H1 (cell line): ENCODE data around the gene STK39. TPM values are rescaled to one million over a fixed set of nuclear protein-coding genes. Genes with fewer than 3 reads are reported as not detected.

Experiments
- BRCA1 ChIP-seq: IDR thresholded peaks from 2 replicates; pipeline ENCODE4 v1.6.1; 2012; ENCODE audit warnings: low read depth, low read length, improper control_type of control experiment
- CHD7 ChIP-seq: fragments of 300-600 bp; sonication (generic); IDR thresholded peaks from 2 replicates; pipeline ENCODE4 v1.7.1; 2012; ENCODE audit warnings: low read length, moderate library complexity, mild to moderate bottlenecking, inconsistent platforms; ENCODE audit not compliant: insufficient replicate concordance
- CTCF ChIP-seq, 3 experiments: IDR thresholded peaks; 1 replicate in 2 of 3; 2 replicates in 1 of 3; pipeline versions ENCODE4 v1.5.1 to v1.6.1; 2011; ENCODE audit warnings: low read length in 3 of 3, mild to moderate bottlenecking in 3 of 3, inconsistent platforms in 2 of 3, low read depth in 1 of 3, moderate library complexity in 1 of 3; ENCODE audit not compliant: insufficient read depth in 1 of 3; ENCODE audit errors: control extremely low read depth in 1 of 3
- POLR2A ChIP-seq, 2 experiments: IDR thresholded peaks; 1 replicate in 1 of 2; 2 replicates in 1 of 2; pipeline ENCODE4 v1.6.1; 2011; ENCODE audit warnings: low read depth in 2 of 2, low read length in 2 of 2, mild to moderate bottlenecking in 2 of 2; ENCODE audit errors: control extremely low read depth in 1 of 2
- RAD21 ChIP-seq, 2 experiments: IDR thresholded peaks in 1 of 2; conservative IDR thresholded peaks in 1 of 2; 2 replicates each; pipeline ENCODE4 v1.6.1; 2011; ENCODE audit warnings: low read depth in 2 of 2, low read length in 2 of 2, improper control_type of control experiment in 1 of 2, inconsistent platforms in 1 of 2, mild to moderate bottlenecking in 1 of 2, moderate library complexity in 1 of 2
- RBBP5 ChIP-seq: IDR thresholded peaks from 2 replicates; pipeline ENCODE4 v1.7.1; 2012; ENCODE audit warnings: low read depth, mild to moderate bottlenecking, inconsistent platforms, low read length, moderate library complexity, borderline replicate concordance
- SIRT6 ChIP-seq: IDR thresholded peaks from one replicate; pipeline ENCODE4 v1.7.1; 2012; ENCODE audit warnings: low read length, inconsistent platforms
- SP2 ChIP-seq: IDR thresholded peaks from 2 replicates; pipeline ENCODE4 v1.6.1; 2012; ENCODE audit warnings: mild to moderate bottlenecking, low read length, inconsistent platforms
- polyA plus RNA-seq, 7 experiments: library from polyadenylated mRNA; depleted of rRNA in 3 of 7; stranded (reverse) in 5 of 7; unstranded in 2 of 7; fragments of >200 nt in 5 of 7; fragments of 200-250 nt in 2 of 7; gene quantifications; 1 replicate in 5 of 7; 2 replicates in 1 of 7; 4 replicates in 1 of 7; pipeline versions ENCODE4 v1.2.1 to v1.2.3, GENCODE V29; 2011 to 2013; ENCODE audit warnings: missing spikeins in 2 of 7, mixed read lengths in 2 of 7
- total RNA-seq: library from RNA; stranded (reverse); fragmentation: NEBNext Ultra II Directional; extraction: Animal tissue kit (Norgen Biotek cat#: 25700); gene quantifications from 2 replicates; pipeline ENCODE4 v1.2.1, GENCODE V29; 2021

Gene STK39
- total and polyA plus RNA-seq, 2 of the 8 experiments (the other 6 are each of a cell fraction or from before 2014, with no cell fraction given) = 13.7 to 23.8 TPM

GRCh38 chr2:167932123-167932693 is 315.2 kb downstream of the STK39 start (continued):
- TF ChIP-seq CHD7 = no peak
- no peak for TF ChIP-seq SP2
- TF ChIP-seq POLR2A (IDR thresholded peaks at IDR 0.05; ENCODE audit: control extremely low read depth in 1 of 2, low read depth in 2 of 2, low read length in 2 of 2) = no peak
- no peak for TF ChIP-seq RAD21 (IDR thresholded peaks at IDR 0.05 in 1 of 2, conservative IDR thresholded peaks at IDR 0.05 in 1 of 2; ENCODE audit: low read depth in 2 of 2, low read length in 2 of 2)
- TF ChIP-seq RBBP5 = no peak
- no peak for TF ChIP-seq BRCA1
- no peak for TF ChIP-seq SIRT6
- no peak for TF ChIP-seq CTCF (IDR thresholded peaks at IDR 0.05; ENCODE audit: control extremely low read depth in 1 of 3, insufficient read depth in 1 of 3, low read depth in 1 of 3, low read length in 3 of 3)
